Stimulated activated CD8-positive, alpha-beta memory T cell treated with anti-CD3 and anti-CD28 coated beads, Interleukin-12 subunit alpha, Interleukin-12 subunit beta, amount 100 ng/mL, for 4 hours (primary cell): Measurements from ENCODE around the gene ABCA6.

Experiments
- DNase-seq: peaks from one replicate; pipeline ENCODE4 v3.0.0-alpha.2; 2020; ENCODE audit warnings: low read depth

ABCA6 gene

GRCh38 chr17:69143151-69143550, 1.5 kb upstream of the ABCA6 start:
- no peak for DNase-seq

- DNase-seq: no peak
These were observed 594 bp upstream of the ABCA6 start for GRCh38 chr17:69142175-69142802.

GRCh38 chr17:69134112-69134511, 7.6 kb downstream of the ABCA6 start:
- no peak for DNase-seq

- DNase-seq: no peak
These were observed 10.9 kb downstream of the ABCA6 start for GRCh38 chr17:69130627-69131296.

GRCh38 chr17:69123626-69124025, 18.1 kb downstream of the ABCA6 start:
- no peak for DNase-seq

- DNase-seq: no peak
These were observed 19.6 kb downstream of the ABCA6 start for GRCh38 chr17:69122065-69122464.

GRCh38 chr17:69117855-69118784, 23.6 kb downstream of the ABCA6 start:
- no peak for DNase-seq

GRCh38 chr17:69111794-69112193, 29.9 kb downstream of the ABCA6 start:
- DNase-seq: no peak

- no peak for DNase-seq
These were observed 35.6 kb downstream of the ABCA6 start for GRCh38 chr17:69105907-69106730.

- DNase-seq: no peak
These were observed 38.0 kb downstream of the ABCA6 start for GRCh38 chr17:69103557-69104233.

- DNase-seq: no peak
These were observed 43.1 kb downstream of the ABCA6 start for GRCh38 chr17:69098625-69099024.

GRCh38 chr17:69096541-69096940, 45.2 kb downstream of the ABCA6 start:
- DNase-seq: no peak

GRCh38 chr17:69093995-69094394, 47.7 kb downstream of the ABCA6 start:
- DNase-seq: no peak

- DNase-seq: no peak
These were observed 48.4 kb downstream of the ABCA6 start for GRCh38 chr17:69093279-69093789.

GRCh38 chr17:69090365-69090764, 51.3 kb downstream of the ABCA6 start:
- DNase-seq: no peak

- DNase-seq: no peak
These were observed 53.0 kb downstream of the ABCA6 start for GRCh38 chr17:69088643-69089200.

GRCh38 chr17:69086641-69087040, 55.1 kb downstream of the ABCA6 start:
- no peak for DNase-seq

- DNase-seq: no peak
These were observed 56.8 kb downstream of the ABCA6 start for GRCh38 chr17:69084911-69085310.

GRCh38 chr17:69082696-69083095, 59.0 kb downstream of the ABCA6 start:
- DNase-seq: no peak

- no peak for DNase-seq
These were observed 62.8 kb downstream of the ABCA6 start for GRCh38 chr17:69078864-69079263.

- DNase-seq: no peak
These were observed 65.9 kb downstream of the ABCA6 start for GRCh38 chr17:69075823-69076222.
